Panc1 (cell line): Measurements from ENCODE around the gene PDE4B.

Source experiments
- CTCF ChIP-seq: fragments of 450-650 bp; IDR thresholded peaks from 2 replicates; pipeline ENCODE4 v1.5.1; 2017; ENCODE audit warnings: mild to moderate bottlenecking
- POLR2AphosphoS5 ChIP-seq: IDR thresholded peaks from 2 replicates; pipeline ENCODE4 v1.6.1; 2012; ENCODE audit warnings: mild to moderate bottlenecking, low read depth, low read length, moderate library complexity
- SIN3A ChIP-seq: IDR thresholded peaks from 2 replicates; pipeline ENCODE4 v1.6.1; 2012; ENCODE audit warnings: low read depth, mild to moderate bottlenecking, low read length, moderate library complexity, borderline replicate concordance; ENCODE audit not compliant: insufficient read depth
- TCF7L2 ChIP-seq: IDR thresholded peaks from 2 replicates; pipeline ENCODE4 v1.6.1; 2011; ENCODE audit warnings: mild to moderate bottlenecking, low read depth, low read length, inconsistent platforms
- TF ChIP-seq, protein P1 (sequence below), 2 experiments: IDR thresholded peaks; 2 replicates each; pipeline ENCODE4 v1.6.1; 2011 to 2012; ENCODE audit warnings: low read depth in 2 of 2, control low read depth in 1 of 2, low read length in 1 of 2, mild to moderate bottlenecking in 1 of 2, moderate library complexity in 1 of 2; ENCODE audit not compliant: insufficient read depth in 1 of 2

DNA sequence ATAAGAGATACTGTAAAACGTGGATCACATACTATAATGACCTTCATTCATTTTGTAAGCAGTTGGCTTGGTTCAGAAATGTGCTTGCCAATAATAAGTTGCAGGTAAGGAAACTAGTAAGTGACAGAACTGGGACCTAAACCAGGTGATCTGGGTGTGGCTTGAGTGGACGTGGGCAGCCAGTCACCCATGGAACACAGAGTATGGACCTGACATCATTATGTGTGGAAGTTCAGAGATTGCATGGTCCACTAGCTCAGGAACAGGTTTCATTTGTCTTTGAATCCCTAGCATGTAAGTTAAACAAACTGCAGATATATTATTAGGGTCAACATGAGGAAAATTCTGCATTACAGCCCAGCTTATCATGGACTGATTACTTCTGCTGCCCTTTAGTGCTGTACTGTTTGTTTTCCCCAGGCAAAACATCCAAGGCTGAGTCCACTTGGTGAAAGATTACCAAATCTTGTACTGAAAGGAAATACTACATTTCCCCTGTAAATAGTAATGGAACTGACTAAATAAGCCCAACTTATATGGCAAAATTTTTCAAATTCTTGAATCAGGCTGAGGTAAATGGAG, 414.0 kb downstream of the PDE4B start:
- TF ChIP-seq CTCF (no peak), SIN3A (no peak), TCF7L2 (no peak), POLR2AphosphoS5 (no peak)
- TF ChIP-seq, protein P1, sequence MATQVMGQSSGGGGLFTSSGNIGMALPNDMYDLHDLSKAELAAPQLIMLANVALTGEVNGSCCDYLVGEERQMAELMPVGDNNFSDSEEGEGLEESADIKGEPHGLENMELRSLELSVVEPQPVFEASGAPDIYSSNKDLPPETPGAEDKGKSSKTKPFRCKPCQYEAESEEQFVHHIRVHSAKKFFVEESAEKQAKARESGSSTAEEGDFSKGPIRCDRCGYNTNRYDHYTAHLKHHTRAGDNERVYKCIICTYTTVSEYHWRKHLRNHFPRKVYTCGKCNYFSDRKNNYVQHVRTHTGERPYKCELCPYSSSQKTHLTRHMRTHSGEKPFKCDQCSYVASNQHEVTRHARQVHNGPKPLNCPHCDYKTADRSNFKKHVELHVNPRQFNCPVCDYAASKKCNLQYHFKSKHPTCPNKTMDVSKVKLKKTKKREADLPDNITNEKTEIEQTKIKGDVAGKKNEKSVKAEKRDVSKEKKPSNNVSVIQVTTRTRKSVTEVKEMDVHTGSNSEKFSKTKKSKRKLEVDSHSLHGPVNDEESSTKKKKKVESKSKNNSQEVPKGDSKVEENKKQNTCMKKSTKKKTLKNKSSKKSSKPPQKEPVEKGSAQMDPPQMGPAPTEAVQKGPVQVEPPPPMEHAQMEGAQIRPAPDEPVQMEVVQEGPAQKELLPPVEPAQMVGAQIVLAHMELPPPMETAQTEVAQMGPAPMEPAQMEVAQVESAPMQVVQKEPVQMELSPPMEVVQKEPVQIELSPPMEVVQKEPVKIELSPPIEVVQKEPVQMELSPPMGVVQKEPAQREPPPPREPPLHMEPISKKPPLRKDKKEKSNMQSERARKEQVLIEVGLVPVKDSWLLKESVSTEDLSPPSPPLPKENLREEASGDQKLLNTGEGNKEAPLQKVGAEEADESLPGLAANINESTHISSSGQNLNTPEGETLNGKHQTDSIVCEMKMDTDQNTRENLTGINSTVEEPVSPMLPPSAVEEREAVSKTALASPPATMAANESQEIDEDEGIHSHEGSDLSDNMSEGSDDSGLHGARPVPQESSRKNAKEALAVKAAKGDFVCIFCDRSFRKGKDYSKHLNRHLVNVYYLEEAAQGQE (IDR thresholded peaks at IDR 0.05; ENCODE audit: insufficient read depth in 1 of 2, low read depth in 2 of 2, low read length in 1 of 2), result no peak
